Measurements from ENCODE around the gene PJA1.

DNA sequence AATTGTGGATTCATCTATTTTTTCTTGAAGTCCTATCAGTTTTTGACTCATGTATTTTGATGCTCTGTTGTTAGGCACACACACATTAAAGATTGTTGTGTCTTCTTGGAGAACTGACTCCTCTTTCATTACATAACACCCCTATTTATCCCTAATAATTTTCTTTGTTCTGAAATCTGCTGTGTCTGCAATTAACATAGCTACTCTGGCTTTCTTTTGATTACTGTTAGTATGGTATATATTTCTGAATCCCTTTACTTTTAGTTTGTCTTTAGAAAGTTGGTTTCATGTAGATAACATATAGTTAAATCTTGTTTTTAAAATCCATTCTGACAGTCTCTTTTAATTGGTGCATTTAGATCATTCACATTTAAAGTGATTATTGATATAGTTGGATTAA is 5.1 kb upstream of the PJA1 start:
- TF ChIP-seq, protein P1, sequence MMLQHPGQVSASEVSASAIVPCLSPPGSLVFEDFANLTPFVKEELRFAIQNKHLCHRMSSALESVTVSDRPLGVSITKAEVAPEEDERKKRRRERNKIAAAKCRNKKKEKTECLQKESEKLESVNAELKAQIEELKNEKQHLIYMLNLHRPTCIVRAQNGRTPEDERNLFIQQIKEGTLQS (CRISPR knock-in tag; conservative IDR thresholded peaks at IDR 0.05): no peak
- TF ChIP-seq, protein P2, sequence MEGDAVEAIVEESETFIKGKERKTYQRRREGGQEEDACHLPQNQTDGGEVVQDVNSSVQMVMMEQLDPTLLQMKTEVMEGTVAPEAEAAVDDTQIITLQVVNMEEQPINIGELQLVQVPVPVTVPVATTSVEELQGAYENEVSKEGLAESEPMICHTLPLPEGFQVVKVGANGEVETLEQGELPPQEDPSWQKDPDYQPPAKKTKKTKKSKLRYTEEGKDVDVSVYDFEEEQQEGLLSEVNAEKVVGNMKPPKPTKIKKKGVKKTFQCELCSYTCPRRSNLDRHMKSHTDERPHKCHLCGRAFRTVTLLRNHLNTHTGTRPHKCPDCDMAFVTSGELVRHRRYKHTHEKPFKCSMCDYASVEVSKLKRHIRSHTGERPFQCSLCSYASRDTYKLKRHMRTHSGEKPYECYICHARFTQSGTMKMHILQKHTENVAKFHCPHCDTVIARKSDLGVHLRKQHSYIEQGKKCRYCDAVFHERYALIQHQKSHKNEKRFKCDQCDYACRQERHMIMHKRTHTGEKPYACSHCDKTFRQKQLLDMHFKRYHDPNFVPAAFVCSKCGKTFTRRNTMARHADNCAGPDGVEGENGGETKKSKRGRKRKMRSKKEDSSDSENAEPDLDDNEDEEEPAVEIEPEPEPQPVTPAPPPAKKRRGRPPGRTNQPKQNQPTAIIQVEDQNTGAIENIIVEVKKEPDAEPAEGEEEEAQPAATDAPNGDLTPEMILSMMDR (IDR thresholded peaks at IDR 0.05): no peak
- no peak for TF ChIP-seq ZNF671 (CRISPR knock-in tag; IDR thresholded peaks at IDR 0.05)
- TF ChIP-seq, protein P3, sequence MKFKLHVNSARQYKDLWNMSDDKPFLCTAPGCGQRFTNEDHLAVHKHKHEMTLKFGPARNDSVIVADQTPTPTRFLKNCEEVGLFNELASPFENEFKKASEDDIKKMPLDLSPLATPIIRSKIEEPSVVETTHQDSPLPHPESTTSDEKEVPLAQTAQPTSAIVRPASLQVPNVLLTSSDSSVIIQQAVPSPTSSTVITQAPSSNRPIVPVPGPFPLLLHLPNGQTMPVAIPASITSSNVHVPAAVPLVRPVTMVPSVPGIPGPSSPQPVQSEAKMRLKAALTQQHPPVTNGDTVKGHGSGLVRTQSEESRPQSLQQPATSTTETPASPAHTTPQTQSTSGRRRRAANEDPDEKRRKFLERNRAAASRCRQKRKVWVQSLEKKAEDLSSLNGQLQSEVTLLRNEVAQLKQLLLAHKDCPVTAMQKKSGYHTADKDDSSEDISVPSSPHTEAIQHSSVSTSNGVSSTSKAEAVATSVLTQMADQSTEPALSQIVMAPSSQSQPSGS (CRISPR knock-in tag; IDR thresholded peaks at IDR 0.05; ENCODE audit: borderline replicate concordance, low read depth): no peak
- TF ChIP-seq NR1H2 (CRISPR knock-in tag; IDR thresholded peaks at IDR 0.05): no peak
- TF ChIP-seq, protein P4, sequence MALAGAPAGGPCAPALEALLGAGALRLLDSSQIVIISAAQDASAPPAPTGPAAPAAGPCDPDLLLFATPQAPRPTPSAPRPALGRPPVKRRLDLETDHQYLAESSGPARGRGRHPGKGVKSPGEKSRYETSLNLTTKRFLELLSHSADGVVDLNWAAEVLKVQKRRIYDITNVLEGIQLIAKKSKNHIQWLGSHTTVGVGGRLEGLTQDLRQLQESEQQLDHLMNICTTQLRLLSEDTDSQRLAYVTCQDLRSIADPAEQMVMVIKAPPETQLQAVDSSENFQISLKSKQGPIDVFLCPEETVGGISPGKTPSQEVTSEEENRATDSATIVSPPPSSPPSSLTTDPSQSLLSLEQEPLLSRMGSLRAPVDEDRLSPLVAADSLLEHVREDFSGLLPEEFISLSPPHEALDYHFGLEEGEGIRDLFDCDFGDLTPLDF (CRISPR knock-in tag; IDR thresholded peaks at IDR 0.05): no peak
- no peak for TF ChIP-seq CREM (CRISPR knock-in tag; IDR thresholded peaks at IDR 0.05)
- TF ChIP-seq, protein P5, sequence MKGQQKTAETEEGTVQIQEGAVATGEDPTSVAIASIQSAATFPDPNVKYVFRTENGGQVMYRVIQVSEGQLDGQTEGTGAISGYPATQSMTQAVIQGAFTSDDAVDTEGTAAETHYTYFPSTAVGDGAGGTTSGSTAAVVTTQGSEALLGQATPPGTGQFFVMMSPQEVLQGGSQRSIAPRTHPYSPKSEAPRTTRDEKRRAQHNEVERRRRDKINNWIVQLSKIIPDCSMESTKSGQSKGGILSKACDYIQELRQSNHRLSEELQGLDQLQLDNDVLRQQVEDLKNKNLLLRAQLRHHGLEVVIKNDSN (CRISPR knock-in tag; IDR thresholded peaks at IDR 0.05): no peak
- no peak for TF ChIP-seq ZNF317 (CRISPR knock-in tag; IDR thresholded peaks at IDR 0.05; ENCODE audit: borderline replicate concordance, low read depth)
- no peak for TF ChIP-seq NFATC4 (CRISPR knock-in tag; IDR thresholded peaks at IDR 0.05)

Data from WTC11 (cell line).